ENCODE results near the gene WNT7B.

WNT7B gene

DNA sequence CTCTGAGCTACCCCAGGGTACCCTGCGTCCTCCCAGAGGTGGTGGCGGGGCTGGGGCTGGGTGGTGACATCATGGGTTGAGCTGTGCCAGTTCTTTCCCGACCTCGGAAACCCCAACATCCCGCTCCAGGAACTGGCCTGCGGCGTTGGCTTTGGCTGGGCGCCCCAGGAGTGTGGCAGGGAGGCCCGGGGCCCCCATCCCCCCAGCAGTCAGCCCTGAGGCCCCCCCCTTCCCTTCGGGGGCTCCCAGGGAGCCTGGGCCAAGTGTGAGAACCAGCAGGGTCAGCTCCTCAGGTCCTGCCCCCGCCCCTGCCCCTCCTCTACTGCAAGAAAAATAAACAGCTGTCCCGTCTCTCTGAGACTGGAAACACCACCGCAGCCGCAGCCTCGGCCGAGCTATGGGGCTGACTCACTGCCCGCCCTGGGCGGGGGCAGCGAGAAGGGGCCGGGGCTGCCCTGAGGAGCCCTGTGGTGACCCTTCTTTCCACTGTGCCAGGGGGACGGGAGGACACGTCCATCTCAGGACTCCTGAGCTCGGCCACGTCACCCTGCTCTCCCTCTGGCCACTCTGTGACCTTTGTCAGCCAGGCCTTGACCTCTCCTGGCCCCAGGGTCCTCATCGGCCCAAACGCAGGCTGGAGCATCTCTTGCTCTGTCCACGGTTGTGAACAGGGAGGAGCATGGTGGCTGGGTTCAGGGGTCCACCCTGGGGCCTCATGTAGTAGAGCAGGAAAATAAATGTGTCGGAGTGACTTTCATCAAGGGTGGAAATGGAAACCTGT, 73.4 kb downstream of the WNT7B start:
- no peak for DNase-seq

DNA sequence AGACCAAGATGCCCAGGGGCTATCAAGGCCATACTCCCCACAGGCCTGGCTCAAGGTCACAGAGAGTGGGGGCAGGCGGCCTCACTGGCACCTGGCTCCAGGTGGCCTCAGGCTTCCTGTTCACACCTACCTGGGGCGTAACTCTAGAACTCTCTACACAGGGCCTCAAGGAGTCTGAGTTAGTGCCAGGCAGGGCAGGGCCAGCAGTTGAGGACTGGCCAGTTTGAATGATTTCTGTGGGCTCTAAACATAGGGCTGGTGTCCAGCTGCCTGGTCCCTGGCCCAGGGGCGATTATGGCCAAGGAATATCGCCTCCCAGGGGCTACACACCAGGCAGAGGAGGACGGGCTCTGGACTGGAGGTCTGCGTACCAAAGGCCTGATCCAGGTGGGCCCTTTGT, 79.2 kb downstream of the WNT7B start:
- no peak for DNase-seq

DNA sequence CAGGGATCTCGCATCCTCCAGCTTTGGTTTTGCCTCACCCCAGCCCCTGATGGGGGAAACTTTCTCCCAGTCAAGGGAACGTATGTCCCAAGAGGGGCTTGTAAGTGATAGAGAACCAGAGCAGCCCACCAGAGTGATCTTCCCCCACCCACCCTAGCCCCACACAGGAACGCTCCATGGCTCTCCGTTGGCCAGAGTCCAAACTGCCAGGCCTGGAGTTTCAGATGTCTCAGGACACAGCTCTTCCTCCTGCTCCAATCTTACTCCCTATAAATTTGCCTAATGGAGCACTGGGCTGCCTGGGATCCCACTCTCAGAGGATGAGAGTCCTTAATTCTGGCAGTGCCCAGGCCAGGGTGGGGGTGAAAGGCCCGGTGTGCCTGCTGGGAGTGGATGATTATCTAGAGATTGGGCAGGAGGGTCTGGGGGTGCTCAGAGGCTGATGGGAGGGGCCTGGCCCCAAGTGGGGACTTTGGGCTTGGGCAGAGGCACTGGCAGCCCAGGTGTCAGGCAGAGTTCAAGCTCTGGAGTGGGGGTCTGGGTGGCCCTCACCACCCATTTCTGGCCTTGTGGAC, 79.9 kb downstream of the WNT7B start:
- DNase-seq: no peak

GRCh38 chr22:45896153-45896951, 80.6 kb downstream of the WNT7B start:
- DNase-seq: no peak

- no peak for DNase-seq
Measured at GRCh38 chr22:45895436-45896152, 81.4 kb downstream of the WNT7B start.

- no peak for DNase-seq
Measured at GRCh38 chr22:45893516-45893915, 83.4 kb downstream of the WNT7B start.

DNA sequence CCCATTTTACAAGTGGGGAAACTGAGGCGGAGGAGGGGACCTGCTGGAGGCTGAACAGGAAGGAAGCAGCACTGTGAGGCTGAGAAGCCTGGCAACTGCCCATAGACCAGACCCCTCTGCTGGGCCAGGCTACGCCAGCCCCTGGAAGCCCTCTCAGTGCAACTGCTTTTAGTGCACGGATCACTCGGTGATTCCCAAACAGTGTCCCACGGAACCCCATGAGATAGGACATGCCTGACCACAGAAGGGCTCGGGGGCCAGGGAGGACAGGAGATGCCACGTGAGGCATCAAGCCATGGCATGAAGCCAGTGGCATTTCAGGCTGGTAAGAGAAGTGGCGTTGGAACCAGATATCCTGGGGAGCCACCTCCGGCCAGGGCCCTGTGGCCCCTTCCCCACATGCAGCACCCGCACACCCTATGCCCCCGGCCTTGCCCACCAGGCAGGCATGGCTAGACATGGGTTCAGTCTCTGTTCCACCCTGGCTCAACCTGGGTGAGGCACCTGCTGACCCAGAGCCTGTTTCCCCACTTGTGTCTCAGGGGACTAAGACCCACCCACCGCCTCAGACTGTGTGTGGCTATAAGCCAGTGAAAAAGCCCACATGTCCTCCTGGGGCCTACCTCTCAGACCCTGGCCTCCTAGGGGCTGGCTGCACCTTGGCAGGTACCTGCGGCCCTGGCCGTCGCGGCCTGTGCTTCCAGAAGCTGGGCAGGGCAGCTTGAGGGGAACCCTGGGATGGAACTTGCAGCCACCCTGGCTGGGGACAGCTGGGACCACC, 84.1 kb downstream of the WNT7B start:
- no peak for DNase-seq

GRCh38 chr22:45891996-45892621, 84.9 kb downstream of the WNT7B start:
- DNase-seq: no peak

DNA sequence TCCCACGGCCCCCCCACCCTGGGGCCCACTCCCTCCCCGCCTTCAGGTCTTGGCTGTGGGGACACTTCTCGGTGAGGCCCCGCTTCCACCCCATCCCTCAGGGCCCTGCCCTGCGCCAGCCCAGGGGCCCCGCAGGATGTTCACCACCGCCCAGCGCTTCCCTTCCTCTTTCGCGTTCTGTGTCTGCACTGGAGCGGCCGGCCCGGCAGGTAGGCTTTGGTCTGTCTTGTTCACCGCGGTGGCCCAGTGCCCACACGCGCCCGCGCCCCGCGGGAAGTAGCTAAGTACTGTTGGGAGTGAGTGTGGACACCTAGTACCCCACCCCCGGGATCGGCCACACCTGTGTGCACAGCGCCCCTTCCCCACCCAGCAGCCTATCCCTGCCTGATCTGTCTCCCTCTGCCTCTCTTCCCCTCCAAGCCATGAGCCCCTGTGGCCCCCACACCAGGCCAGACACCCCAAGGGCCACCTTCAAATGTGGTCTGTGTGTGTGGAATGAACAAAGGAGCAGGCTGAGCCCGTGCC, 85.4 kb downstream of the WNT7B start:
- no peak for DNase-seq

- DNase-seq: no peak
Measured at GRCh38 chr22:45891021-45891421, 85.9 kb downstream of the WNT7B start.

DNA sequence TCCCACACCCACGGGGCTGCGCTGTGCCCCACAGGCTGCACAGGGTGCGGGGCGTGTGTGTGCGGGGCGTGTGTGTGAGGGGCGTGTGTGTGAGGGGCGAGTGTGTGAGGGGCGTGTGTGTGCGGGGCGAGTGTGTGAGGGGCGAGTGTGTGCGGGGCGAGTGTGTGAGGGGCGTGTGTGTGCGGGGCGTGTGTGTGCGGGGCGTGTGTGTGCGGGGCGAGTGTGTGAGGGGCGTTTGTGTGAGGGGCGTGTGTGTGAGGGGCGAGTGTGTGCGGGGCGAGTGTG, 86.7 kb downstream of the WNT7B start:
- DNase-seq: no peak

DNA sequence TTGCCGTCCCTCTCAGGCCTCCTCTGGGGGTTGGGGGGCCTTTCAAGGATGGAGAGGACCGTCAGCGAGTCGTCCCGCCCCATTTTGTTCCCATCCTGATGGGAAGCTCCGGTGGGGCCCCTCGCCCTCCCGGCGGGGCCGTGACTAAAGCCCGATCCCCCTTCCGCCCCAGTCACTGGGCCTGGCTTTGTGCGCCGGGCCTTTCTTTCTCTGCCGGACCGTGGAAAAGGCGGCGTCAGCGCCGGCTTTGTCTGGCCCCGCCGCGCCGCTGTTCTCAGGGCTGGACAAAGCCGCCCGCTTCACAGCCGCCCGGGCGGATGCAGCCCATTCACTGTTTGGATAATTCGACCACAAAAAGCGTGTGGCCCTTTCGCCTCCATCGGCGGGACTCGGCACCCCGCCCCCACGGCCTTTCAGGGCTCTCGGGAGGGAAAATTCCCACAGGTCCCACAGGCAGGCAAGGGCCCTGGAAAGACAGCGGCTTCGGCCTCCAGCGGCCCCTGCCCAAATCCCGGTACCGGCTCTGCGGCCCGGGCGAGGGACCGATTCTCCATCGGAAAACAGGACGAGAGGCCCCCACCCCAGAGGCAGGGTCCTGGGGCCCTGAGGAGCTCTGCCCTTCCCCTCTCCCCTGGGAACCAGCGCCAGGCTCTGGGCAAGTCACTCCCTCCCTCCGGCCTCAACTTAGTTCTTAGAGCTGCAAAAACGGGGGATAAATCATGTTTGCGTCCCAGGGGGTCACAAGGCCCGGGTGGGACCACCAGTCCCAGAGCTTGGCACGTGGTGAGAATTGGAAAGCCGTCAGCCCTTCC, 87.2 kb downstream of the WNT7B start:
- no peak for DNase-seq

GRCh38 chr22:45889093-45889538, 87.8 kb downstream of the WNT7B start:
- DNase-seq: no peak

- DNase-seq: no peak
Measured at GRCh38 chr22:45888221-45889092, 88.5 kb downstream of the WNT7B start.

DNA sequence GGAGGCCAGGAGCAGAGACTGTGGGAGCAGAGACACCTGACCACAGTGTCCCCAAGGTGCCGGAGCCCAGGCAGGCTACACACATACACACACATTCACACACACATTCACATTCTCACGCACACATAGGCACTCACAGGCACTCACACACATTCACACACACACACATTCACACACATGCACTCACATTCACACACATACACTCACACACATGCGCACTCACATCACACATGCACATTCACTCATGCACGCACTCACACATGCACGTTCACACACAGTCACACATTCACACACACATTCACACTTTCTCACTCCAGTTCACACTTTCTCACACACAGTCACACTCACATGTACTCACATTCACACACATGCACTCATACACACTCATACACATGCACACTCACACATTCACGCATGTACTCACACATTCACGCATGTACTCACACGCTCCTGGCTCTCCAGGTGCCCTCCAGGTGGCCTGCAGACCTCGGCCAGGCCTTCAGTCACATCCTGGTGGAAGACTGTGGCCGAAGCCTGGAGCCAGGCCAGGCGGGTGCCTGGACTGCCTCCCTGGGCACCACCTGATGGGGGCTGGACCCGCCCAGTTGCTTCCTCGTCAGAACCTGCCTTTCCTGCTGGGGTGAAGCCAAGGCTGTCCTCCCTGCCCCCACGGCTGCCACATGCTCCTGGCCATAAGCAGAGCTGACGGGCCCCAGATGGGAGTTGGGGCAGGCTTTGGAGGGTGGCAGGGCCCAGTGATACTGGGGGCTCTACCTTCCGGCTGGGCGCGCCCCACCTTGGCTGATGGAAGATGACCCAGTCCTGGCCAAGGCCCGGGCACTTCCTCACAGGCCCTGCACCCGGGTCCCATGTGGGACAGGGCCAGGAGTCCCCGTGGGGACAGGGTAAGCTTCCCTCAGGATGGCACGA, 89.5 kb downstream of the WNT7B start:
- no peak for DNase-seq

DNA sequence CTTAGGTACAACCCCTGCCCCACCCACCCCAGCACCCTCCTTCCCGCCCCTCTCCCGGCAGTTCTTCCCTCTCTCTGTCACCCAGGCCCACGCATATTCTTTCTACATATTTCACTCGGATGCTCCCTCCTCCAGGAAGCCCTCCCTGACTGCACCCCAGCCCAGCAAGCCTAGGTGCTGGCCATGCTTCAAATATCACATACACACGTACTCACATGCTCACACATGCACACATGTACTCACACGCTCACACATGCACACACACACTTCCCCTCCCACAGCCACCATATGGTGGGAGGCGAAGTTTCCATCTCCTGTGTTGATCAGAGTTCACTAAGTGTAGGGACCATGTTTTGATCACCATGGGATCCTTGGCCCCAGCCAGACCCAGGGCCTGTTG, 90.4 kb downstream of the WNT7B start:
- DNase-seq: no peak

DNA sequence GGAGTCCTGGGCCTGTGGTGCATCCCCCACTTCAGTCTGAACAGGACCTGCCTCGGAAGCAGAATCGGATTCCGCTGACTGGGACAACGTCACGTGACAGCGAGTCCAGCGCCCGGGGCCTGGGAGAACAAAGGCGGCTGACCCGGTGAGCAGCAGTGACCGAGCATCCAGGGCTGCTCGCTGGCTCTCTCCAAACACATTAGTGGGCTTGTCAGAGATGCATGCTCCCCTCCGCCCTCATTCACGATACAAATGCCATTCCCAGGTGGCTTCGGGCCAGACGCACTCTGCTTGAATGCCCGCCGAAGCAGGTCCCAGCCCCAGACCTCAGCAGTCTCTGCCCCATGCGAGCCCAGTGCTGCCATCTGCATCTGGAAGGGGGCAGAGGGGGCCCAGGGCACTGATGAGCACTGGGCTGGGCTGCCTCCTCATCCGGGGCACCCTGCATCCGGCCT, 91.0 kb downstream of the WNT7B start:
- no peak for DNase-seq

- DNase-seq: no peak
Measured at GRCh38 chr22:45885171-45885840, 91.7 kb downstream of the WNT7B start.

Data from CD4-positive, alpha-beta T cell treated with Interleukin-1 beta for 1 hour (primary cell).